WTC11 (cell line): Measurements from ENCODE around the gene OGDH. TPM values are rescaled to one million over a fixed set of nuclear protein-coding genes. Genes with fewer than 3 reads are reported as not detected.
"Not testable (repeated sequence)": the region's sequence is repeated elsewhere in the genome, so short reads cannot be mapped to it uniquely, and the experiment has no call there.

Source experiments
- ATAC-seq: fragments of 200-7000 bp; cut with Tn5 transposase; 2 replicates; pipeline ENCODE4 v1.10.0; 2021; ENCODE audit warnings: mild to moderate bottlenecking, moderate library complexity
- CTCF ChIA-PET: fragments of 300-600 bp; sonication (Branson Sonifier 250); formaldehyde crosslinking; loops from one replicate; lab custom pipeline; 2021; ENCODE audit warnings: antibody characterized with exemption; lab: Charles Lee
- POLR2A ChIA-PET: fragments of 350-600 bp; sonication (Branson Sonifier 250); formaldehyde crosslinking; loops from one replicate; lab custom pipeline; 2021; ENCODE audit warnings: antibody characterized with exemption; lab: Charles Lee
- DNase-seq: peaks from one replicate; pipeline ENCODE4 v3.0.0; 2021; ENCODE audit warnings: low spot score
- H3K27ac Mint-ChIP-seq: 2 replicates; pipeline ENCODE4 v1.8.0; 2021; ENCODE audit warnings: mixed read lengths
- H3K27me3 Mint-ChIP-seq: 2 replicates; pipeline ENCODE4 v1.8.0; 2021; ENCODE audit warnings: low read depth, mild to moderate bottlenecking, moderate library complexity, mixed read lengths
- H3K36me3 Mint-ChIP-seq: 2 replicates; pipeline ENCODE4 v1.8.0; 2021; ENCODE audit warnings: mixed read lengths
- H3K4me1 Mint-ChIP-seq: 2 replicates; pipeline ENCODE4 v1.8.0; 2022; ENCODE audit warnings: mixed read lengths
- H3K4me3 Mint-ChIP-seq: 2 replicates; pipeline ENCODE4 v1.8.0; 2021; ENCODE audit warnings: mild to moderate bottlenecking, moderate library complexity, mixed read lengths
- H3K9me3 Mint-ChIP-seq: 2 replicates; pipeline ENCODE4 v1.8.0; 2021; ENCODE audit warnings: mixed read lengths
- CREM ChIP-seq: sonication (generic); formaldehyde crosslinking; IDR thresholded peaks from 2 replicates; pipeline ENCODE4 v1.8.1; 2022; ENCODE audit warnings: mild to moderate bottlenecking, missing genetic modification reagents, moderate library complexity
- ELF4 ChIP-seq: sonication (generic); formaldehyde crosslinking; IDR thresholded peaks from 2 replicates; pipeline ENCODE4 v1.8.1; 2022; ENCODE audit warnings: low read depth, mild to moderate bottlenecking, moderate library complexity, missing genetic modification reagents
- ESRRA ChIP-seq: sonication (generic); formaldehyde crosslinking; IDR thresholded peaks from 2 replicates; pipeline ENCODE4 v1.8.1; 2022; ENCODE audit warnings: mild to moderate bottlenecking, missing genetic modification reagents, borderline replicate concordance
- FOXJ3 ChIP-seq: sonication (generic); formaldehyde crosslinking; IDR thresholded peaks from 2 replicates; pipeline ENCODE4 v1.9.0; 2021; ENCODE audit warnings: missing genetic modification reagents, mild to moderate bottlenecking, borderline replicate concordance
- GRHL2 ChIP-seq: fragments of 250-450 bp; sonication (Bioruptor Pico); IDR thresholded peaks from 2 replicates; pipeline ENCODE4 v1.8.0; 2022; ENCODE audit warnings: mild to moderate bottlenecking, moderate library complexity; ENCODE audit not compliant: insufficient replicate concordance, severe bottlenecking
- JUN ChIP-seq: sonication (generic); formaldehyde crosslinking; IDR thresholded peaks from 2 replicates; pipeline ENCODE4 v1.8.0; 2023; ENCODE audit warnings: mild to moderate bottlenecking, missing genetic modification reagents
- KAT7 ChIP-seq: sonication (generic); formaldehyde crosslinking; IDR thresholded peaks from 2 replicates; pipeline ENCODE4 v1.8.1; 2023; ENCODE audit warnings: missing genetic modification reagents, mild to moderate bottlenecking, borderline replicate concordance
- NFATC4 ChIP-seq: fragments of 250-450 bp; sonication (Bioruptor Pico); IDR thresholded peaks from 2 replicates; pipeline ENCODE4 v1.9.0; 2021; ENCODE audit warnings: mild to moderate bottlenecking
- NR3C1 ChIP-seq: sonication (generic); formaldehyde crosslinking; conservative IDR thresholded peaks from 2 replicates; pipeline ENCODE4 v1.8.1; 2023; ENCODE audit warnings: low read depth, mild to moderate bottlenecking, missing genetic modification reagents
- TCF7 ChIP-seq: sonication (generic); formaldehyde crosslinking; IDR thresholded peaks from 2 replicates; pipeline ENCODE4 v1.8.0; 2022; ENCODE audit warnings: mild to moderate bottlenecking, low read depth, missing genetic modification reagents, moderate library complexity
- TP53 ChIP-seq: sonication (generic); formaldehyde crosslinking; IDR thresholded peaks from 2 replicates; pipeline ENCODE4 v1.8.1; 2023; ENCODE audit warnings: mild to moderate bottlenecking, missing genetic modification reagents
- ZNF317 ChIP-seq: sonication (generic); formaldehyde crosslinking; IDR thresholded peaks from 2 replicates; pipeline ENCODE4 v1.8.1; 2023; ENCODE audit warnings: low read depth, mild to moderate bottlenecking, moderate library complexity, missing genetic modification reagents, borderline replicate concordance
- ZNF671 ChIP-seq: fragments of 250-450 bp; sonication (Bioruptor Pico); IDR thresholded peaks from 2 replicates; pipeline ENCODE4 v1.8.0; 2021; ENCODE audit warnings: mild to moderate bottlenecking
- total RNA-seq: library from RNA; stranded (reverse); gene quantifications from 3 replicates; pipeline ENCODE4 v1.2.3, GENCODE V29; 2021
- TF ChIP-seq, protein P1 (sequence below): fragments of 250-450 bp; sonication (Bioruptor Pico); conservative IDR thresholded peaks from 2 replicates; pipeline ENCODE4 v1.9.0; 2021; ENCODE audit warnings: mild to moderate bottlenecking
- TF ChIP-seq, protein P2 (sequence below): fragments of 250-450 bp; sonication (Bioruptor Pico); IDR thresholded peaks from 2 replicates; pipeline ENCODE4 v1.8.0; 2021; ENCODE audit warnings: mild to moderate bottlenecking
- TF ChIP-seq, protein P3 (sequence below): fragments of 250-450 bp; sonication (Bioruptor Pico); IDR thresholded peaks from 2 replicates; pipeline ENCODE4 v1.9.0; 2021; ENCODE audit warnings: mild to moderate bottlenecking, borderline replicate concordance

The OGDH gene
- total RNA-seq, 1 experiment from 2014 or later, result 79.6 TPM

DNA sequence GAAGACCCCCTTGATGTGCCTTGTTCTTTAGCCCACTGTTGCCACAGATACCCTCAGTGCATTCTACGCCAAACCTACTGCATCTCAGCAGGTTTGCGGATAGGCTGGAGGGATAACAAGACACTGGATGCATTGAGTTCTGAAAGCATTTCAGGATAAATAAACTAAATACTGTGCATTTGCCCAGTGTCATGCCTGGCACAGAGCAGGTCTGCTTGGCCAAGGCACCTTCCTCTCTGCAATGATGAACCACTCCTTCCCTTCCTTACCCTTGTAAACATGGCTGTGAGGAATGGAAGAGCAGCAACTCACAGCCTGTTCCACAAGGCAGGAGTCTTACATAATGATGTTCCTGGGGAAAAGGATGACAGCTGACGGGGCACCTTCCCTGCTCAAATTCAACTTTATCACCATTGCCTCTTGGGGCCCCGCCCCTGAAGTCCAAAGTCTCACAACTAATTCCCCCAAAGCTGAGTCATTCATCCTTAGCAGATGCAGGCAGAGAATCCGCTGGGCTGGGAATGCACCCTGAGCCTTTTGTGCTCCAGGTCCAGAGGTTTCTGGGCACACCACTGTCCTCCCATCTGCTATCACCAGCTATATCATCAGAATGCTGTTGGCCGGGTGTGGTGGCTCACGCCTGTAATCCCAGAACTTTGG lies 44.3 kb upstream of the OGDH start:
- Mint-ChIP-seq H3K36me3 (peaks cover 18% of the 10 kb centered on the region), H3K27me3 (no peaks in the 10 kb centered on the region), H3K9me3 (no peaks in the 10 kb centered on the region), H3K27ac (no peak overlapping the region), H3K4me1 (no peaks in the 10 kb centered on the region), H3K4me3 (no peak overlapping the region)
- ChIA-PET CTCF (interaction anchor here (1.2 to 2.1 kb wide), 2 partner anchors 27 to 213 kb away, joined by 4 to 6 read pairs; no protein-coding TSS in a partner anchor), POLR2A (no interaction called here)
- ATAC-seq (no peak), DNase-seq (no peak)
- no peak for TF ChIP-seq ZNF317 (CRISPR knock-in tag)
- TF ChIP-seq, protein P1, sequence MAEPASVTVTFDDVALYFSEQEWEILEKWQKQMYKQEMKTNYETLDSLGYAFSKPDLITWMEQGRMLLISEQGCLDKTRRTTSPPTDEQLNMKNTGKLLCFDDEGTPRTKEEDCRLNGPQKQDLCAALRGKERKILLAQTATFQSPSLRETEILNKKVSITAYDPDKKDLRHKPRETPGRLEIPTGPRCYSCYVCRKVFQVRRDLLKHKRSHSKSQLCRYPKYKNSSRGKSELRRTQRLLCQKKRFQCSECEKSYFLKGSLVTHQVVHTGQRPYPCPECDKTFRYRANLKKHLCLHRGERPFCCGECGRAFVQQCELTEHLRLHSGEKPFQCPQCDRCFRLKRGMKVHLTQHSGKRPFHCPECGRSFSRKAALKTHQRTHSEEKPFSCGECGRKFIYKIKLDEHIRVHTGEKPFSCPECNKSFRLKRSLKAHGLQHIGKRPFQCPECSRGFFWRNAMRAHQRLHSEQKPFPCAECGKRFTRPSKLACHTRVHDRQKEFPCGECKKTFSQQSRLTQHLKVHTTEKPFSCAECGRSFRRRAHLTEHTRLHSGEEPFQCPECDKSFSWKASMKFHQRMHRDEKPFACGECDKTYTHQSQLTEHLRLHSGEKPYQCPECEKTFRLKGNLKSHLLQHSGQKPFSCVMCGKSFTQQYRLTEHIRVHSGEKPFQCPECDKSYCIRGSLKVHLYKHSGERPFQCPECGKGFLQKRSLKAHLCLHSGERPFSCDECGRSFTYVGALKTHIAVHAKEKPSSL (CRISPR knock-in tag), result no peak
- no peak for TF ChIP-seq FOXJ3 (CRISPR knock-in tag)
- TF ChIP-seq JUN (CRISPR knock-in tag), result no peak
- TF ChIP-seq KAT7 (CRISPR knock-in tag), result no peak
- 0 out of 2 replicates have a peak, but pooled peaks have one; percentile 48 for TF ChIP-seq NFATC4 (CRISPR knock-in tag)
- TF ChIP-seq NR3C1 (CRISPR knock-in tag), result no peak
- no peak for TF ChIP-seq ELF4 (CRISPR knock-in tag)
- TF ChIP-seq, protein P2, sequence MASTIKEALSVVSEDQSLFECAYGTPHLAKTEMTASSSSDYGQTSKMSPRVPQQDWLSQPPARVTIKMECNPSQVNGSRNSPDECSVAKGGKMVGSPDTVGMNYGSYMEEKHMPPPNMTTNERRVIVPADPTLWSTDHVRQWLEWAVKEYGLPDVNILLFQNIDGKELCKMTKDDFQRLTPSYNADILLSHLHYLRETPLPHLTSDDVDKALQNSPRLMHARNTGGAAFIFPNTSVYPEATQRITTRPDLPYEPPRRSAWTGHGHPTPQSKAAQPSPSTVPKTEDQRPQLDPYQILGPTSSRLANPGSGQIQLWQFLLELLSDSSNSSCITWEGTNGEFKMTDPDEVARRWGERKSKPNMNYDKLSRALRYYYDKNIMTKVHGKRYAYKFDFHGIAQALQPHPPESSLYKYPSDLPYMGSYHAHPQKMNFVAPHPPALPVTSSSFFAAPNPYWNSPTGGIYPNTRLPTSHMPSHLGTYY (CRISPR knock-in tag), result no peak
- TF ChIP-seq ZNF671, result 0 out of 2 replicates have a peak, but pooled peaks have one; percentile 24
- no peak for TF ChIP-seq CREM
- no peak for TF ChIP-seq ESRRA (CRISPR knock-in tag)
- no peak for TF ChIP-seq TCF7 (CRISPR knock-in tag)
- no peak for TF ChIP-seq TP53 (CRISPR knock-in tag)
- TF ChIP-seq, all 79 proteins: peak for 2

DNA sequence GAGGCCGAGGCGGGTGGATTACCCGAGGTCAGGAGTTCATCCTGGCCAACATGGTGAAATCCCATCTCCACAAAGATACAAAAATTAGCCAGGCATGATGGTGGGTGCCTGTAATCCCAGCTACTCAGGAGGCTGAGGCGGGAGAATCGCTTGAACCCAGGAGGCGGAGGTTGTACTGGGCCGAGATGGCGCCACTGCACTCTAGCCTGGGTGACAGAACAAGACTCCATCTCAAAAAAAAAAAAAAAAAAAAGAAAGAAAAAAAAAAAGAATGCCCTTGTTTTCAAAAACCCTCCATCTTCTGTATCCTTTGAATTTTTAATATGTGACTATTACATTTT lies 43.8 kb upstream of the OGDH start:
- ATAC-seq, H3K9me3 Mint-ChIP-seq, H3K27me3 Mint-ChIP-seq, H3K27ac Mint-ChIP-seq, POLR2A ChIA-PET, H3K4me3 Mint-ChIP-seq, DNase-seq, H3K4me1 Mint-ChIP-seq: not testable (repeated sequence)
- CTCF ChIA-PET, result interaction anchor here (1.2 kb wide), 1 partner anchor 28 kb away, joined by 4 read pairs; no protein-coding TSS in a partner anchor
- H3K36me3 Mint-ChIP-seq, result peaks cover 23% of the 10 kb centered on the region

DNA sequence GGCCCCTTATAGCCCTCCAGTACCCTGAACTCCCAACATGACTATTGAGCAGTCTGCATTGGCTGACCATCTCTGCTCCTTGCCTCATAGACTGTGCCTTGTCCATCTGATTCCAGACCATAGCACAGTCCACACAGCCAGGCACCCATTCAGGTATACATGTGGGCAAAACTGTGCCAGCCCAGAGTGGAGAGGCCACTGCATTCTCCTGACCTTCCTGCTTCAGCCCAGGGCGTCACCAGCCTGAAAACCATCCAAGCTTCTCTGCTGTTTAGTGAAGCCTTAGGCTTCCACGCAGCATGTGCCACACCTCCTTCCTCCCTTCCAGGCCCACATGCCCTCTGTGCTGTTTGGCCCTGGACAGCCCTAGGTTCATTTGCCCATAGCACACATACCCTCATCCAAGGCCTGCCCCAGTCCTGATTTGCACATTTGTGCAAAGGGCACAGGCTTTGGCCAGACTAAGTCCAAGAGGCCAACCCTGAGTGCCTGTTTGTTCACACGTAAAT lies 43.2 kb upstream of the OGDH start:
- TF ChIP-seq, protein P3, sequence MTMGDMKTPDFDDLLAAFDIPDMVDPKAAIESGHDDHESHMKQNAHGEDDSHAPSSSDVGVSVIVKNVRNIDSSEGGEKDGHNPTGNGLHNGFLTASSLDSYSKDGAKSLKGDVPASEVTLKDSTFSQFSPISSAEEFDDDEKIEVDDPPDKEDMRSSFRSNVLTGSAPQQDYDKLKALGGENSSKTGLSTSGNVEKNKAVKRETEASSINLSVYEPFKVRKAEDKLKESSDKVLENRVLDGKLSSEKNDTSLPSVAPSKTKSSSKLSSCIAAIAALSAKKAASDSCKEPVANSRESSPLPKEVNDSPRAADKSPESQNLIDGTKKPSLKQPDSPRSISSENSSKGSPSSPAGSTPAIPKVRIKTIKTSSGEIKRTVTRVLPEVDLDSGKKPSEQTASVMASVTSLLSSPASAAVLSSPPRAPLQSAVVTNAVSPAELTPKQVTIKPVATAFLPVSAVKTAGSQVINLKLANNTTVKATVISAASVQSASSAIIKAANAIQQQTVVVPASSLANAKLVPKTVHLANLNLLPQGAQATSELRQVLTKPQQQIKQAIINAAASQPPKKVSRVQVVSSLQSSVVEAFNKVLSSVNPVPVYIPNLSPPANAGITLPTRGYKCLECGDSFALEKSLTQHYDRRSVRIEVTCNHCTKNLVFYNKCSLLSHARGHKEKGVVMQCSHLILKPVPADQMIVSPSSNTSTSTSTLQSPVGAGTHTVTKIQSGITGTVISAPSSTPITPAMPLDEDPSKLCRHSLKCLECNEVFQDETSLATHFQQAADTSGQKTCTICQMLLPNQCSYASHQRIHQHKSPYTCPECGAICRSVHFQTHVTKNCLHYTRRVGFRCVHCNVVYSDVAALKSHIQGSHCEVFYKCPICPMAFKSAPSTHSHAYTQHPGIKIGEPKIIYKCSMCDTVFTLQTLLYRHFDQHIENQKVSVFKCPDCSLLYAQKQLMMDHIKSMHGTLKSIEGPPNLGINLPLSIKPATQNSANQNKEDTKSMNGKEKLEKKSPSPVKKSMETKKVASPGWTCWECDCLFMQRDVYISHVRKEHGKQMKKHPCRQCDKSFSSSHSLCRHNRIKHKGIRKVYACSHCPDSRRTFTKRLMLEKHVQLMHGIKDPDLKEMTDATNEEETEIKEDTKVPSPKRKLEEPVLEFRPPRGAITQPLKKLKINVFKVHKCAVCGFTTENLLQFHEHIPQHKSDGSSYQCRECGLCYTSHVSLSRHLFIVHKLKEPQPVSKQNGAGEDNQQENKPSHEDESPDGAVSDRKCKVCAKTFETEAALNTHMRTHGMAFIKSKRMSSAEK (CRISPR knock-in tag), result 0 out of 2 replicates have a peak, but pooled peaks have one; percentile 24
- no peak for TF ChIP-seq GRHL2
- ChIA-PET POLR2A (no interaction called here), CTCF (no interaction called here)
- Mint-ChIP-seq H3K27me3 (no peaks in the 10 kb centered on the region), H3K4me1 (no peaks in the 10 kb centered on the region), H3K27ac (no peak overlapping the region), H3K9me3 (no peaks in the 10 kb centered on the region), H3K36me3 (peaks cover 29% of the 10 kb centered on the region), H3K4me3 (no peak overlapping the region)
- ATAC-seq (no peak), DNase-seq (no peak)
